OCI-M2 (cell line): ENCODE data around the gene TFF2.

Experiments used
- DNase-seq: peaks from one replicate; lab custom pipeline; 2025; ENCODE audit not compliant: unreplicated experiment; lab: John Stamatoyannopoulos, UW

TFF2 gene

DNA sequence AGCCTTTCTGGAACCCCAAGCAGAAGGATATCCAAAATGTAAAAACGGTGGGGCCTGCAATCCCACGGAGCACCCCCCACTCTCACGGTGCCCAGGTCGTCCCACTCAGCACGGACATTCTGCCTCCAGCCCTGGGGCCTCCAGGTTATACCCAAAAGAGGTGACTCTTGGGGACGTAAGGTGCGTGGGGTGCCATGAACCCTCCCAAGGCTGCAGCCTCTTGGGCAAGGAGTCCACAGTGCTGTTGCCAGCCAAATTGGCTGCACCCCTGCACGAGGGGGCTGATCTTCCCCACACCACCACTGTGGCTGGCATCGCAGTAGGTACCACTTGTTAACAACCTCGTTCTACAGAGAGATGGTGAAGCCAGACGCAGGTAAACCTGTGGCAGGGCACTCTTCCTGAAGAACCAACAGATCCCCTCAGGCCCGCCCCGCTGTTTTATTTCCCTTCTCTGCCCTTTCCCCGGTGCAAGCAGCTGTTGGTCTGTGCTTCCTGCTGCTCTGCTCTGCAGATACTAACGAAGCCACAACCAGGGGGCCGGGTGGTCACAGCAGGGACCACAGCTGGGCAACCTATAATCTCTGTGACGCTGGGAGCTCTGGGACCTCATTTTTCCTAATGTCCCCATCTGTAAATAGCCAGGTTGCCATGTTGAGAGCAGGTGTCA, 44.3 kb downstream of the TFF2 start:
- no peak for DNase-seq

DNA sequence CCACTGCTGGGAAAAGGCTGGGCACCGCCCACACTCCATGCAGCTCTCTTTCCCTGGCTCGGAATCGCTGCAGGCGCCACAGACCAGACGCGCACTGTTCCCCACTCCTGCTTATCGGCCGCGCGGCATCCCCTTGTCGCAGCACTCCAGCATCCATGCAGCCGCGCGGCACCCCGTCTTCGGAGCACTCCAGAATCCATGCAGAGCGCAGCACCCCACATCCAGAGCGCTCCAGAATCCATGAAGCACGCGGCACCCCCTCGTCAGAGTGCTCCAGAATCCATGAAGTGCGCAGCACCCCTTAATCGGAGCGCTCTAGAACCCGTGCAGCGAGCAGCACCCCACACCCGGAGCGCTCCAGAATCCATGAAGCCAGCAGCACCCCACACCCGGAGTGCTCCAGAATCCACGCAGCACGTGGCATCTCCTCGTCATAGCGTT, 45.1 kb downstream of the TFF2 start:
- no peak for DNase-seq

DNA sequence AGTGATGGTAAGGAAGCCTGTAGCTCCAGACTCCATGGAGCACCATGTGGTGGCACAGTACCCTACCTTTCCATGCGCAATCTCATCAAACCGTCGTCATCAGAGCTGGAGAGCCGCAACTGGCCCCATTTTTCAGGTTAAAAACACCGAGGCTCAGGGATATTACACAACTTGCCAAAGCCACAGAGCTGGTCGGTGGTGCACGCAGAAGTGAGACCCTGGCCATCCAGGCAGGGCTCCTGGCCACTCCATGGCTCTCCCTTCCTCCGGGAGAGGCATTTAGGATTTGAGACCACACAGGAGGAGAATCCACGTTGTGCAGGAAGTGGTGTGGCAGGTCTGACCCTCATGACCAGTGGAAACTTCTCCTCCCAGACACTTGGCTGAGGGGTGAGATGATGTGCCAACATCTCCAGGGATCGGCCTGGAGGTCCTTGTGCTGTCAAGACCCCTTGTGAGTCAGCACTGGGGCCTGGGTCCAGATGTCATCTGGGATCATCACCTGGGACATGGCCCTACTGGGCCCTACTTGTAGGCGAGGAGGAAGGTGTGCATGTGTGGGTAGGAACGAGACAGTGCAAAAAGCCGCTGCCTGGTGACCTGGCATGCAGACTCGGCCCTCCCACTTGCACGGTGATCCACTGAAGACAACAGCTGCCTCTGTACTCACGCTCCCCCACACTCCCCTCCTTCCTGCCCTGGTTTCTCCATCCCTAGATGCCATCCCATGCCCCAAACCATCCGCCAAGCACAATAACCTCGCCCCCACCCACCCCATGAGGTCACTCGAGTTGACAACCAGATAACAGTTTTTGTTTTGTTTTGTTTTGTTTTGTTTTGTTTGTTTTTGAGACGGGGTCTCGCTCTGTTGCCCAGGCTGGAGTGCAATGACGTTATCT, 46.0 kb downstream of the TFF2 start:
- no peak for DNase-seq

DNA sequence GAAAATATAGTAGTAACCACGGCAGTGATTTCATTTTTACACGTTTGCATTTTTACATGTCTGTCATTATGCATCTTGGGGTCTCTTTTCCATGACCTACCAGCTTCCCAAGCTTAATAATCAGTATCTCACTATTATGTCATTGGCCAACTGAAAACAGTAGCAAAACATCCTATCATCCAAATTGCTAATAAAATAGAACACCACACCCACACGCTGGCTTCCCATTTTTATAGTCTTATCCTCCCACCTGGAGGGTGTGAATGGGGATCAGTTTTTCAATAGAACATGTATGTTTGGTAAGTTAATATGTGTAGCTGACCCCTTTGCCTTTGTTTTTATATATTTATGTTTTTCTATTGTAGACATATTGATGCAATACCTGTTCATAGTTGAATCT, 47.4 kb downstream of the TFF2 start:
- no peak for DNase-seq

DNA sequence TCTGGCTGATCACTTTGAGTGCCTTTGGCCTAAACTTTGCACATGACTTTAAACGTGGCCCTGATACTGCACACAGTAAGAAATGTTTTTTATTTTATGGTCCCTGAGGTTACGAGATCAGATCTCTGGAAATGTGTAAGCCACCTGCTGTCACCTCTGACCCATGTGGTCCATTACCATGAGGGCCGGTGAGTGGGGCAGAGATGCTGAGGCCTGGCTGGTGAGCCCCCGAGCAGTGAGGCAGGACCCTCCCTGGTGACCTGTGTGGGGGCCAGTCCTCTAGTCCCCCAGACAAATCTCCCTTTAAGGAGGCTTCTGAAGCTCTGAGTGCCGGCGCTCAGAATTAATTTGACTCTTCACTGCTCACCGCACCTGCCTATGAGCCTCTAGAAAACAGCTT, 48.0 kb downstream of the TFF2 start:
- no peak for DNase-seq

DNA sequence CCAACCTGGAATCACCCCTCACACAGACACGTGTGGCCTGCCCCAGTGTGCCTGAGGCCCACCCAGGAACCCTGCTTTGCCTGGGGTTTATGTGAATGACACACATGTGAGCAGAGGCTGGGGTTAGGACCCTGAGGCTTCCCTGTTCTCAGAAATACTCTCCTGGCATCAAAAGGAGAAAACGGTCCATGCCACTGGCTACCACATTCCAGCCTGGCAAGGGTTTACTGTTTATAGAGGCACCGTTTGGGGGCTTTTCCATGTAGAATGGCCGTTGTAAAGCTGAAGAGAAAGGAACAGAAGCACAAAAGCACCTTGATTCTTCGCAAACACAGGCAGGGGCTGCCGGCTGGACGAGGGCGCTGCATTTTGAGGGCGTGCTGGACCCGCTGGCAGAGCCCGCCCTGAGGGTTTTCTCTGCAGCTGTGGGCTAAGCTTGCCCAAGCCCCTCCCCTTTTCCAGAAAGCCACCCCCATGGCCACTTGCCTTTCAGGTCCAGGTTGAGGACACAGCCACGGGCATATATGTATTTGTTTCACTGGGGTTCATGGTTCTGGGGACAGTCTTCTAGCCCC, 48.6 kb downstream of the TFF2 start:
- DNase-seq = no peak

DNA sequence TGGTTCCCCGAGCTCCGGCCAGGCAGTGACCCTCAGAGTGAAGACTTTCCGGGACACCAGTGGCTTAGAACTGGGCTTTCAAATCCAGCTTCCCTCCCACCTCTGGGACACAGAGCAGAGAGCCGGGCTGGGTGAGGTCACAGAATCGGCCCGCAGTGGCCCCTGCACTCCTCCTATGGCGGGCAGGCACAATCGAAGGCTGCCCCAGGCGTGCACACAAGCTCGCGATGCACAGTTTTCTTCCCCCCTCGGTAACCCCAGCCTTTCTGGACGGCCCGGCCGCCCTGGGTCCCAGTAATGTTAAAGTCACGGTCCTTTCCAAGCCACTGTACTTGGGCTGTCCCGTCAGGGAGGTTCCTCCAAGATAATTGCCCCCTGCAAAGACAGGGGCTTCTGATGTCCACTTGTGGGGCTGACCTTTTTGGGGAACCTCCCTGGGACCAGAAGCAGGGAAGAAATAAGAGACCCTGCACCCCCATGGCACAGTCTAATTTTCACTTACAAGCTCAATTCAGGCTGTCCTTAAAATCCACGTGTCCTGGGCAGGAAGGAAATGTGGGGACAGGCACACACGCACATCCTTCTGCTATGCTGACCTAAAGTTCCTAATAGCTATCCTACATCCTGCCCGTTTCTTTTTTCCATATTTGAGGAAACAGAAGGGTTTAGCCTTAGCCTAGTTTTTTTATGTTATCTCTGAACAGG, 49.3 kb downstream of the TFF2 start:
- DNase-seq = no peak

DNA sequence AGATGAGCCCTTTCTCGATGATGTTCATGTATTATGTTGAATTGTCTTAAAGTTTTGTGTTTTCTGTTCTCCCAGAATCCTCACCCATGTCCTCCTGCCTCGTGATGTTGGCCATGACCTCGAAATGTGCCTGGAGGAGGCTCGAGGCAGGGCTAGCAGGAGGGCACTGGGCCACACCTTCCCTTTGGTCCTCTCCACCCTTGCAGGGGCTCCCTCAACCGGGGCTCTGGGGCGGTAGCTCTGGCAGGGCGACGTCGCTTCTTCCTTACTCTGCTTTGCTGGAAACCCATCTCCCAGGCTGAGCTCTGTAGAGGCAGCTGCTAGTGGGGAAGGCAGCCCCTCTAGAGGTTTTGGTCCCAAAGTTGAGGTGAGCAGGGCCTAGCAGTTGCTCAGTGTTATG, 49.8 kb downstream of the TFF2 start:
- no peak for DNase-seq

DNA sequence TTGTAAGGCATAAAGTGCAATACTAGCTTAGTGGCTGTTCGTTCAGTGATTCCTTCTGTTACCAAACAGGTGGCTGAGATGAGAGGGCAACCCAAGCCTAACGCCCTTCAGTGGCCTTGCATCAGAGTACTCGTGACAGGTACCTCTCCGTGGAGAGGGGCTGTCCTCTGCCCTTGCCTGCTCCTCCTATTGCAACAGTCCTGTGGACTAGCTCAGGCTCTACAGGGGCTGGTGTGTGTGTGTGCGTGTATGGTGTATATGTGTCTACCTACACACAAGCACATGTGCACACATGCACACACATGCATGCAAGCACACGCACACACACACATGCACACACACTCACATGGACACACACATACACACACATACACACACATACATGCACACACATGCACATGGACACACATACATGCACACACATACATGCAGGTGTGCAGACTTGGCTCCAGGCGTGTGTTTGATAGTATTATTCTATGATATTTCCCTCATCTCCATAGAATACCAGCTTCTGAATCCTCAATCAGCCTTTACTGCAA, 50.7 kb downstream of the TFF2 start:
- no peak for DNase-seq

DNA sequence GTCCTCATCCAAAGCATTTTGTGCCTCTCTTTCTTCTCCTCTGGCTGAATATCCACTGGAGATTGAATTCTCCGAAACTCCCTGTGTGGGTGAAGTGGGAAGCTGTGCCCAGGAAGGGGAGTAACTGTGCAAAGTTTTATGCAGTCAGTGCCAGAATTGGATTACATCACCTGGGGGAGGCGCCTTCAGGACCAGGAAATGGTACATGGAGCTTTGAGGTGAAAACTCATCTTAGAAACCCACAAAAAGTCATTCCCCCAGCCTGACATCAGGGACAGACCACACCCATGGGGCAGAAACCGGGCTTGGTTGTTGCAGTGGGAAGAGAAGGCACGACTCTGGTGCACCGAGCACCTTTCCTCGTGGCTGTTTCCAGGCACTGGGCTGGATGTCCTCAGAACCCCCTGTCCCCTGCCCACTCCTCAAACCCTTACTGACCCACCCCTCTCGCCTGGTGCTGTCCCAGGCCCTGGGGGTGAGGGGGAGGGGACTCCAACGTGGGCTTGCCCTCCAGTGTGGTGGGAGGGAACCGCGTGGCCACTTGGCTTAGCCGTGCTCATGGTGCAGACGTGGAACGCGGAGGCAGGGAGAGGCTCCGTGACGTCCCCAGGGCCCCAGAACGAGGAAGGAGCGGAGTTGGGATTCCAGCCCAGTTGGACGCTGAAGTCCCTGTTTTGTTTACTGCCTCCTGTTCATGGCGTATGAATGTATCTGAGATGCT, 51.3 kb downstream of the TFF2 start:
- DNase-seq = no peak

DNA sequence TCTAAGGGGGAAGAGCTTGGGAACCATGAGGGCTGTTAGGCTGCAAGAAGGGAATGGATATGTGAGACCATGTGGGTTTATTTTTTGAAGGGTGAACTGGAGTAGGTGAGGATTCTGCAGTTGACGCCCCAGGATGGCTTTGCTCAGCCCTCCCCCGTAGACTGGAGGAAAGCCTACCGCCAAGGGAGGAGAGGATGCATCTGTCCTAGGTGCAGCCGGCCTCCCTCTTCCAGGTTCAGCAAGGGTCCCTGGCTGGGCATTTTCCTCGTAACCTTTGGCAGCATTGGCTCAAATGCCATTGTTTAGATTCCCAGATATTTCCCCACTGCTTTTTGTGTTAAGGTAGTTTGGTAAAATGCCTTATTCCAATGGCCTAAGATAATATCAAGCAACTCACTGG, 52.1 kb downstream of the TFF2 start:
- DNase-seq = no peak

DNA sequence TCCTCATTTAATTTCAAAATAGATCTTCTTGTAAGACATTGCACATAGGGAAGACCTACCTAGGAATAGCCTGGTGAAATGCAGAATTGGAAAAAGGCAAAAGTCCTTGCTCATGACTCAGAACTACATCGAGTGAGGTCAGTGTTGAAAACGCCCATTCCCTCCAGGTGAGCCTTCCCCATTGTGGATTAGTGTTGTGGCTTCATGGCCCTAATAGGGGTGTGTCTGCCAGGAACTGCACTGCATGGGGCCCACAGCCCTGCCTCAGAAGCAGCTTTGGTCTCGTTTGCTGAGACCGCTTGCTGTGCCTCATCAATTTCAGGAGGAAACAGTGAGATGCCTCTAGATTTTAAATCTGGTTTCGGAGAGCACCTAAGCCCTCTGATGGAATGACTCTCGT, 52.6 kb downstream of the TFF2 start:
- no peak for DNase-seq

DNA sequence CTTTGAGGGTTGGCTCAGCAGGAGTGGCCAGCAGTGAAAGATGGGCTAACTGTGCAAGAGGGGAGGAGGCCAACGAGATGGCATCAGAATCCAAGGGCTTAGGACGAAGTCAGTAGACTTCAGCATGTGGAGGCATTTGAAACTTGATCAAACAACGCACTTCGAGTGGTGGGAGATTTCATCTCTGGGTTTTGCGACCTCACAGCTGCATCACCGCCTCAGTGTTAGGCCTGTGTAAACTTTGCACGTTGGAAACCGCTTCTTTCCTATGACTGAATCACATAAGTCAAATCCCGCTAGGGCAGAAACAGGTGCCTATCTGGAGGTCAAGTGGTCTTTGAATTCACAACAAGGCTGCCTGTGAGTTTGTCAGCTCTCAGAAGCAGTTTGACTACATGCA, 53.4 kb downstream of the TFF2 start:
- DNase-seq = no peak

DNA sequence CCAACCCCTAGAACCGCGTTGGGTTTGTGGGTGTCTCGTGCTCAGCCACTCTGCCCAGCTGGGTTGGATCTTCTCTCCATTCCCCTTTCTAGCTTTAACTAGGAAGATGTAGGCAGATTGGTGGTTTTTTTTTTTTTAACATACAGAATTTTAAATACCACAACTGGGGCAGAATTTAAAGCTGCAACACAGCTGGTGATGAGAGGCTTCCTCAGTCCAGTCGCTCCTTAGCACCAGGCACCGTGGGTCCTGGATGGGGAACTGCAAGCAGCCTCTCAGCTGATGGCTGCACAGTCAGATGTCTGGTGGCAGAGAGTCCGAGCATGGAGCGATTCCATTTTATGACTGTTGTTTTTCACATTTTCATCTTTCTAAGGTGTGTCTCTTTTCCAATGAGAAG, 54.3 kb downstream of the TFF2 start:
- DNase-seq = no peak
